ENCODE measurements around the gene PLCH1. TPM values are rescaled to one million over a fixed set of nuclear protein-coding genes. Genes with fewer than 3 reads are reported as not detected.

PLCH1 gene
- total and polyA plus RNA-seq, 10 of the 15 experiments (the other 5 are each of a cell fraction or from before 2014, with no cell fraction given) = 0.03 to 0.22 (median 0.04) TPM; not detected in 5

DNA sequence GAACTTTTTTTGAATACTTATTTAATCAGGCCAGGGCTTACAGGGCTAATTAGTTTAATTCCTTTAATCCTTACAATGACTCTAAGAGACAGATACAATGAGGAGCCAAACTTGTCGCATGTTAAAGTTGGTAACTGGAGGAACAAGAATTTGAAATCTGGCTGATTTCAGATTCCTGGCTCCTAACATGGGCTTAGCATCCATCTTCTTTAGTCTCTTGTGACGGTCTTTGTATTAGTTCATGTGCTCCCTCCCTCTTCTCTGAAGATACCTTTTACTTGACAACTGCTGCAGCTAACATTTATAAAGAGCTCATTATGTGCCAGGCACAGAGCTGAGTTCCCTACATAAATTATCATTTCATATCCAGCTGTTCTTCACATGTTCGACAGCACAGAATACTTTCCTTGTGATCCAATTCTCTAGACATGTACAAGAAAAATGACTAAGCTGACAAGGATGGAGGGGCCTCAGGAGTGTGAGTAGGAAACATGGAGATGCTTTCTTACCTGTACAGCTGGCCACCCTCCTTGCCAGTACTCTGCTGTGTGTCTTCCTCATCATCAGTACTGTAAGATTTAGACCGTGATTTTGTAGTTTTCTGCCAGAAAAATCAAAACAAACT, 244.6 kb downstream of the PLCH1 start:
- no peak for DNase-seq (ENCODE audit: low read depth, low spot score)
- SMC1A ChIA-PET (ENCODE audit: uncharacterized antibody, unreplicated experiment) = interaction anchor here (0.6 kb wide), 1 partner anchor 1260 kb away, joined by 3 read pairs; no protein-coding TSS in a partner anchor
- FAIRE-seq = no peak
- H3K9me3 ChIP-seq (replicated peaks; ENCODE audit: control insufficient read depth, insufficient read depth, low read length) = no peaks in the 10 kb centered on the region
- WGBS (ENCODE audit: insufficient coverage, insufficient replicate concordance, low lambda C conversion rate, missing lambda C conversion rate) = 24% methylated on average over 4 of the region's 4 CpGs
- RAD21 ChIA-PET (ENCODE audit: unreplicated experiment) = interaction anchor here (0.5 kb wide), 1 partner anchor 486 kb away, joined by 3 read pairs; no protein-coding TSS in a partner anchor
- CTCF ChIA-PET = interaction anchor here (0.5 kb wide), 1 partner anchor 690 kb away, joined by 3 read pairs; no protein-coding TSS in a partner anchor
- no peaks in the 10 kb centered on the region for H3K79me2 ChIP-seq (ENCODE audit: control insufficient read depth, insufficient read depth, low read length)
- H3K27ac ChIP-seq (ENCODE audit: control insufficient read depth, insufficient read depth) = no peak overlapping the region
- H2AFZ ChIP-seq (ENCODE audit: control insufficient read depth, low read depth, low read length) = no peak overlapping the region
- TF ChIP-seq ETV6 (conservative IDR thresholded peaks at IDR 0.05 in 1 of 2, IDR thresholded peaks at IDR 0.05 in 1 of 2; ENCODE audit: borderline replicate concordance in 1 of 2, low read depth in 1 of 2) = no peak
- no peak for TF ChIP-seq NR2C1 (IDR thresholded peaks at IDR 0.05)
- TF ChIP-seq, protein P1, sequence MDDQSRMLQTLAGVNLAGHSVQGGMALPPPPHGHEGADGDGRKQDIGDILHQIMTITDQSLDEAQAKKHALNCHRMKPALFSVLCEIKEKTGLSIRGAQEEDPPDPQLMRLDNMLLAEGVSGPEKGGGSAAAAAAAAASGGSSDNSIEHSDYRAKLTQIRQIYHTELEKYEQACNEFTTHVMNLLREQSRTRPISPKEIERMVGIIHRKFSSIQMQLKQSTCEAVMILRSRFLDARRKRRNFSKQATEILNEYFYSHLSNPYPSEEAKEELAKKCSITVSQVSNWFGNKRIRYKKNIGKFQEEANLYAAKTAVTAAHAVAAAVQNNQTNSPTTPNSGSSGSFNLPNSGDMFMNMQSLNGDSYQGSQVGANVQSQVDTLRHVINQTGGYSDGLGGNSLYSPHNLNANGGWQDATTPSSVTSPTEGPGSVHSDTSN (IDR thresholded peaks at IDR 0.05; ENCODE audit: insufficient replicate concordance, low read depth, low read length) = no peak
- TF ChIP-seq ATF7 (IDR thresholded peaks at IDR 0.05; ENCODE audit: low read depth) = no peak
- TF ChIP-seq, protein P2, sequence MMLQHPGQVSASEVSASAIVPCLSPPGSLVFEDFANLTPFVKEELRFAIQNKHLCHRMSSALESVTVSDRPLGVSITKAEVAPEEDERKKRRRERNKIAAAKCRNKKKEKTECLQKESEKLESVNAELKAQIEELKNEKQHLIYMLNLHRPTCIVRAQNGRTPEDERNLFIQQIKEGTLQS (IDR thresholded peaks at IDR 0.05; ENCODE audit: borderline replicate concordance, extremely low read depth, low read depth, low read length) = no peak
- no peak for TF ChIP-seq POLR2AphosphoS2 (IDR thresholded peaks at IDR 0.05; ENCODE audit: low read depth, low read length)
- TF ChIP-seq TCF3 (IDR thresholded peaks at IDR 0.05; ENCODE audit: borderline replicate concordance, insufficient read depth, low read depth, low read length) = no peak
- no peak for TF ChIP-seq ESRRA (IDR thresholded peaks at IDR 0.05; ENCODE audit: low read length)
- no peak for TF ChIP-seq YBX1 (IDR thresholded peaks at IDR 0.05)
- TF ChIP-seq LARP7 (IDR thresholded peaks at IDR 0.05) = no peak
- TF ChIP-seq POLR2A (IDR thresholded peaks at IDR 0.05; ENCODE audit: low read depth, low read length) = no peak
- TF ChIP-seq FOXK2 (IDR thresholded peaks at IDR 0.05) = no peak
- TF ChIP-seq TAF1 (IDR thresholded peaks at IDR 0.05; ENCODE audit: borderline replicate concordance, low read depth, low read length) = no peak
- TF ChIP-seq ZNF217 (IDR thresholded peaks at IDR 0.05) = no peak
- no peak for TF ChIP-seq STAT1 (conservative IDR thresholded peaks at IDR 0.05)
- TF ChIP-seq, protein P3, sequence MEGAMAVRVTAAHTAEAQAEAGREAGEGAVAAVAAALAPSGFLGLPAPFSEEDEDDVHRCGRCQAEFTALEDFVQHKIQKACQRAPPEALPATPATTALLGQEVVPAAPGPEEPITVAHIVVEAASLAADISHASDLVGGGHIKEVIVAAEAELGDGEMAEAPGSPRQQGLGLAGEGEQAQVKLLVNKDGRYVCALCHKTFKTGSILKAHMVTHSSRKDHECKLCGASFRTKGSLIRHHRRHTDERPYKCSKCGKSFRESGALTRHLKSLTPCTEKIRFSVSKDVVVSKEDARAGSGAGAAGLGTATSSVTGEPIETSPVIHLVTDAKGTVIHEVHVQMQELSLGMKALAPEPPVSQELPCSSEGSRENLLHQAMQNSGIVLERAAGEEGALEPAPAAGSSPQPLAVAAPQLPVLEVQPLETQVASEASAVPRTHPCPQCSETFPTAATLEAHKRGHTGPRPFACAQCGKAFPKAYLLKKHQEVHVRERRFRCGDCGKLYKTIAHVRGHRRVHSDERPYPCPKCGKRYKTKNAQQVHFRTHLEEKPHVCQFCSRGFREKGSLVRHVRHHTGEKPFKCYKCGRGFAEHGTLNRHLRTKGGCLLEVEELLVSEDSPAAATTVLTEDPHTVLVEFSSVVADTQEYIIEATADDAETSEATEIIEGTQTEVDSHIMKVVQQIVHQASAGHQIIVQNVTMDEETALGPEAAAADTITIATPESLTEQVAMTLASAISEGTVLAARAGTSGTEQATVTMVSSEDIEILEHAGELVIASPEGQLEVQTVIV (IDR thresholded peaks at IDR 0.05; ENCODE audit: borderline replicate concordance, partially characterized antibody) = no peak
- TF ChIP-seq ZNF24 (IDR thresholded peaks at IDR 0.05) = no peak
- TF ChIP-seq MYC (IDR thresholded peaks at IDR 0.05; ENCODE audit: insufficient read depth, insufficient read length, insufficient replicate concordance, low read length, severe bottlenecking) = no peak
- no TSS peak for BruUV-seq (replicated peaks)
- H3K4me3 ChIP-seq = no peak overlapping the region
- H3K4me2 ChIP-seq (ENCODE audit: control insufficient read depth, insufficient read depth) = no peak overlapping the region
- in situ Hi-C loops (cut with MboI) (no loop called here), intact Hi-C loops (cut with micrococcal nuclease; ENCODE audit: unreplicated experiment) (no loop called here)
- H3K27me3 ChIP-seq (replicated peaks in 1 of 2; ENCODE audit: control insufficient read depth in 2 of 2, insufficient read depth in 2 of 2, low read length in 1 of 2) = peaks cover 0 to 2% of the 10 kb centered on the region in 2 experiments; a peak in 2 of 4 replicates
- H3K9ac ChIP-seq (ENCODE audit: control insufficient read depth, insufficient read depth, low read length) = no peak overlapping the region
- no peaks in the 10 kb centered on the region for H3K4me1 ChIP-seq (ENCODE audit: control insufficient read depth, insufficient read depth, low read length)
- POLR2A ChIA-PET = no interaction called here
- no peak for ATAC-seq
- H4K20me1 ChIP-seq (ENCODE audit: control insufficient read depth, insufficient read depth) = no peaks in the 10 kb centered on the region
- H3K36me3 ChIP-seq (ENCODE audit: control insufficient read depth in 2 of 2, insufficient read depth in 2 of 2, low read length in 1 of 2) = no peaks in the 10 kb centered on the region
